Activated CD8-positive, alpha-beta memory T cell treated with anti-CD3 and anti-CD28 coated beads for 36 hours (primary cell): Measurements from ENCODE around the gene ZFP90. TPM values are rescaled to one million over a fixed set of nuclear protein-coding genes. Genes with fewer than 3 reads are reported as not detected.

Experiments
- CTCF ChIA-PET: fragments of 350-600 bp; sonication (Branson Sonifier 250); formaldehyde crosslinking; loops from one replicate; lab custom pipeline; 2021; ENCODE audit warnings: antibody characterized with exemption; lab: Charles Lee
- POLR2A ChIA-PET: fragments of 350-600 bp; sonication (Branson Sonifier 250); formaldehyde crosslinking; loops from one replicate; lab custom pipeline; 2021; ENCODE audit warnings: antibody characterized with exemption; lab: Charles Lee
- total RNA-seq, 2 experiments: library from RNA; stranded (reverse); gene quantifications; one replicate each; pipeline ENCODE4 v1.2.3, GENCODE V29; 2021

Gene ZFP90
- total RNA-seq, 2 experiments from 2014 or later = 21.2 to 23.2 TPM

DNA sequence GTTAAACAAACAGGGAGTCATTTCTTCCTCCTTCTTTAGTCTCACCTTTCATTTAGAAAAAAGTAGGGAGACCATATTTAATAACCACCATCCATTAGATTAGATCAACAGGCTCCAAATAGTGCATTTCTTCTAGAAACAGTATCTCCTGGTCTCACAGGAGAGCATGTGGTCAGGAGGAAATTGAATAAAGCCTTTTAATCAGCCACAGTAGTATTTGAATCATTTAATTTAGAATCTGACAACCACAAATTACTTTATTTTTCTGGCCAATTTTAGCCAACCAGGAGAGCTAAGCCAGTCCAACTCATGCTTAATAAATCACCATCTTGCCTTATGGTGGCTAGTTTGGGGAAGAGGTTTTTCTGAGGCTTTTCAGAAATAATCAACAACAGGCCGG is 26.3 kb upstream of the ZFP90 start:
- ChIA-PET CTCF (interaction anchor here (1.6 to 1.9 kb wide), 2 partner anchors 8 to 16 kb away, joined by 4 to 5 read pairs; no protein-coding TSS in a partner anchor), POLR2A (no interaction called here)

DNA sequence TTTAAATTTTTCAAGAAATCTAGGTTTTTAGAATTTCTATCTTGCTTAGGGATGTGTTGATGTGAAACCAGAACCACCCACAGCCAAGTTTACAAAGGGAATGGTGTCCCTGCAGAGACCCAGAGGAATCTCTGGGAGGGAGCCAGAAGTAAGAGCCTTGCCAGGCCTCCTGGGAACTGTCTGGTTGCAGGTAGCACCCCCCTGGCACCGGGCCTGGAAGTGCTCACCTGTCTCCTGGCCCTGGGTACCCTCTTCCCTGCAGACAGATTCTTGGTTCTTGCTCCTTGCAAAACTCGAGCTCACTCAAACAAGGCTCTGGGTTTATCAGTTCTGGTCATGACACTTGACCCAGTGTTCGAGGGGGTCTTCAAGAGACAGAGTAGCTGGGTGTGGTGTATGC is 24.6 kb upstream of the ZFP90 start:
- CTCF ChIA-PET = no interaction called here
- POLR2A ChIA-PET = no interaction called here

DNA sequence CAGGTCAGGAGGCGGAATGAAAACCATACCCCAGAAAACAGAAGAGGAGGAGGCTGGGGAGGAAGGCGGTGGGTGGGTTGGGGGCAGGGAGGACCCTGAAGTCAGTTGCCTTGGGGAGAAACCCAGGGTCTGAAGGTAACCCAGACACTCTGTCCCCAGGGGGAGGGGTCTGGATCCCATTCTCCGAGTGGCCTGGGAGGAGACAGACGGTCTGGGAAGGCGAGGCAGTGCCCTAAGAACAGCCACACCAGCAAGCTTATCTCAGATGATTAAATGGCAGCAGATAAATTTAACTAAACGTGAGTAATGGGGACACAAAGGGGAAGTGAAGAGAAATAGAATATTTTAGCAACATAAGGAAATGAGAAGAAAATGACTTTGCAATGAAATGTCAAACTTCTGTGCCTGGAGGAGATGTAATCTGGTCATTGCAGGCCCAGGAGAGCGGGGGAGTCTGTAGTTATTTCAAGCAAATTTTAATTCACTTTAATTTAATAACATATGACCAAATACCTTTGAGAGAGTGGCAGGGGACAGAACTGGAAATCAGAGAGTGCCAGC is 21.4 kb upstream of the ZFP90 start:
- ChIA-PET CTCF (interaction anchor here (0.7 to 2.1 kb wide), 3 partner anchors 8 to 146 kb away, joined by 3 to 9 read pairs (median 3); no protein-coding TSS in a partner anchor), POLR2A (no interaction called here)

DNA sequence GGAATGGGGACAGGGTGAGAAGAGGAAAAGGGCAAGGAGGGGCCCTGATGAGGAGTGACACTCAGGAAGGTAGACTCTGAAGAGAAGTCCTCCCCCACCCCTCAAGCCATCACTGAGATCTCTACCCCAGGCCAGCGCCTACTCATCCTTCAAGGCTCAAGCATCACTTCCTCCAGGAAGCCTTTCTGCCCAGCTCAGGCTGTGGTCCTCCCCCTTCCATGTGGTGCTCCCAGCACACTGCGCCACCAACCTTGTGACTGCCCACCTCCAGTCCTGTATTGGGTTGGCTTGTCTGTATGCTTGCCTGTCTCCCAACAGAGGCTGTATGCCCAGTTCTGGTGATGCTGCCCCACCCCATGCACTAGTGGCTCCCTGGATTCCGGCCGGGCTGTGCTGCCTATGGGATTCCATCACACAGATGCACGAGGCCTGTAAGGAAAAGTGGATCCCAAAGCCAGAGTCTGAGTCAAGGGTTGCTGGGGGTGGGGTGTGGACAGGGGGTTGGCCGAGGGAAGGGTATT is 19.8 kb upstream of the ZFP90 start:
- POLR2A ChIA-PET = no interaction called here
- CTCF ChIA-PET = interaction anchor here (0.7 to 2.3 kb wide), 5 partner anchors 8 to 162 kb away, joined by 3 to 9 read pairs (median 6); no protein-coding TSS in a partner anchor

DNA sequence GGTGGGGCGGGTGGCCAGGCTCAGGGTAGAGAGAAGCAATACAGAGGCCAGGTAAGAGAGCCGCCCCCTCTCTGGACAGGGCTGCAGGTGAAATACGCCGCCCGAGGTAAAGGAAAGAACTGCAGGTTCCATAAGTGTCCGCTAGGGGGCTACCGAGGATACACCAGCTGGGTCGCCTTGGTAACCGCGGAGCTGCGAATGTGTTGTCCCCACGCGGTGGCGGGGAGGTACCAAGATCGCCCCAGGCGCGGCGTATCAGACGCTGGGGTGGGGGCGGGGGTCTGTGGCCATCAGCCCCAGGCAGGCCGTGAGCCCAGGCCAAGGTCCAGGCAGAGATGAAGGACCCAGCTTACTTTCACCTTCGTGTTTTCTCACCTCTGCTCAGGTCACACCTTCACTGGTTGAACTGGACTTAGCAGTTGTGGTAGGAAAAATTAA is 18.4 kb upstream of the ZFP90 start:
- POLR2A ChIA-PET = interaction anchor here (0.6 kb wide), 1 partner anchor 237 kb away, joined by 3 read pairs; no protein-coding TSS in a partner anchor
- CTCF ChIA-PET = interaction anchor here (0.6 to 2.8 kb wide), 29 partner anchors 8 to 382 kb away, joined by 3 to 20 read pairs (median 4); partner anchors contain the start of genes PLA2G15 and SLC7A6

DNA sequence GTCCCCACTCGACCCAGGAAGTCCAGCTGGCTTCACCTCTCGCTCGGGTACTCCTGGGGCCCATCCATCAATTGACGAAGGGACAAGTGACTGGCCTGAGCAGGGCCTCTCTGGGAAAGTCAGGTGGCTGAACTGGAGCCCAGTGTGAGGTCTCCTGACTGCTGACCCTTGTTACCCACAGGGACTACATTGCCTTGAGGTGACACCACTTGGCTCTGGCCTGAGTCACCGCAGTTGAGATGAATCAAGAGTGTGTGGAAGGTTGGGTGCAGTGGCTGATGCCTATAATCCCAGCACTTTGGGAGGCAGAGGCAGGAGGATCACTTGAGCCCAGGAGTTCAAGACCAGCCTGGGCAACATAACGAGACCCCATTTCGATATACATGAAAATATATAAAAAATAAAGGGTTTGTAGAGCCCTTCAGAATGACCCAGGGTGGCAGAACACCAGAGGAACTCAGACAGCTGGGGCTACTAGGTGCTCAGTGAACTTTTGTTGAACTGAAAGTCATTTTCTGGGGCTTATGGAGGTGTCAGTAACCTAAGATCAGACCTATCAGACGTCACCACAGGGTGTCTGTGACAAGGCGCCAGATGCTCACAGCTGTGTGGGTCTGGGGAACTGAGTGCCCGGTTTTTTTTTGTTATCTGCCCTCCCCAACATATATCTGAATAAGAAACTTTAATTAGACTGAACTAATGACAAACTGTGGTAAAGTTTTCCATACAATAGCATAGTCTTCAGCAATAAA is 14.8 kb upstream of the ZFP90 start:
- CTCF ChIA-PET = interaction anchor here (0.9 to 1.7 kb wide), 3 partner anchors 14 to 67 kb away, joined by 3 to 6 read pairs (median 4); no protein-coding TSS in a partner anchor
- POLR2A ChIA-PET = no interaction called here

DNA sequence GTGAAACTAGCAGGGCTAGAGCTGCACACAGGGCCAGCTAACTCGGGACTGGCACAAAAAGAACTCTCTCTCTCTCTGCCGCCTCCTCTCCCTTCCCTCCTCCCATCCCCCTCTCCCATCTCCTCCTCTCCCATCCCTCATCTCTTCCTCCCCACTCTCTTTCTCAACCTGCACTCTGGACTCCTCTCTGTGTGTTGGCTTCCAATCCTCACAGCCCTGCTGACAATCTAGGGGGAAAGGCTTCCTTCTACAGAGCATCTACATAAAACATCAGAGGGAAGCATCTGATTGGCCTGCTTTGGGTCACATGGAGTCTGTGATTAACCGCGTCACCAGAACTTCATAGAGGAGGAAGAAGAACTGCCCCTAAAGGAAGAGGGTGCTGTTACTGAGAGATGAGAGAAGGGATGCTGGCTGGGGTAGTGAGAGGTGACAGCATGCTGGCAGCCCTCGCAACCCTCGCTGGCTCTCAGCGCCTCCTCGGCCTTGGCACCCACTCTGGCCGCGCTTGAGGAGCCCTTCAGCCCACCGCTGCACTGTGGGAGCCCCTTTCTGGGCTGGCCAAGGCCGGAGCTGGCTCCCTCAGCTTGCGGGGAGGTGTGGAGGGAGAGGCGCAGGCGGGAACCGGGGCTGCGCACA is 12.8 kb upstream of the ZFP90 start:
- ChIA-PET CTCF (no interaction called here), POLR2A (no interaction called here)

DNA sequence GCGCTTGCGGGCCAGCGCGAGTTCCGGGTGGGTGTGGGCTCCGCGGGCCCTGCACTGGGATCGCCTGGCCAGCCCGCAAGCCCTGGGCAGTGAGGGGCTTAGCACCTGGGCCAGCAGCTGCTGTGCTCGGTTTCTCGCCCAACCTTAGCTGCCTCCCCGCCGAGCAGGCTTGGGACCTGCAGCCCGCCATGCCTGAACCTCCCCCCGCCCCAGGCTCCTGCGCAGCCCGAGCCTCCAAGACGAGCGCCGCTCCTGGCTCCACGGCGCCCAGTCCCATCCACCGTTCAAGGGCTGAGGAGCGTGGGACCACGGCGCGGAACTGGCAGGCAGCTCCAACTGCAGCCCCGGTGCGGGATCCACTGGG is 12.3 kb upstream of the ZFP90 start:
- ChIA-PET POLR2A (interaction anchor here (0.6 kb wide), 1 partner anchor 226 kb away, joined by 3 read pairs; no protein-coding TSS in a partner anchor), CTCF (interaction anchor here (2.8 to 4.6 kb wide), 2 partner anchors 64 to 597 kb away, joined by 12 to 27 read pairs; no protein-coding TSS in a partner anchor)

DNA sequence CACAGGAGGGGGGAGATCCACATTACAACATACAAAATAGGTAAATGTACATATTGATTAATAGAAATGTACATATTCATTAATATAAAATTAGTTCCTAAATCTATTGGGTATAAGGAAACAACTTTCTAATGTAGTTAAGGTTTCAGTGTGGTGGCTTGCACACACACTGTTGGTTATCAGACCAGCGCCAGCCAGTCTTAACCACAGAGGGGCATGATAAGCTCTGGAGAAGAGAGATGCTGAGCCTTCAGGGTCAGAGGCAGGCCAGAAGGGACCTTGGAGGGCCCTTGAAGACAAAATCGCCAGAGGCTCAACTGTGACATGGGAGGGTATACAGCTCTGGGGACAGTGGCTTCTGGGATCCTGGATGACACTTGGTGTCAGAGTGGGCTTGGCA is 10.9 kb upstream of the ZFP90 start:
- ChIA-PET CTCF (interaction anchor here (0.9 to 4.6 kb wide), 17 partner anchors 8 to 602 kb away, joined by 3 to 27 read pairs (median 4); partner anchors contain the start of genes TANGO6 and ZFP90), POLR2A (interaction anchor here (0.6 kb wide), 1 partner anchor 101 kb away, joined by 3 read pairs; no protein-coding TSS in a partner anchor)

DNA sequence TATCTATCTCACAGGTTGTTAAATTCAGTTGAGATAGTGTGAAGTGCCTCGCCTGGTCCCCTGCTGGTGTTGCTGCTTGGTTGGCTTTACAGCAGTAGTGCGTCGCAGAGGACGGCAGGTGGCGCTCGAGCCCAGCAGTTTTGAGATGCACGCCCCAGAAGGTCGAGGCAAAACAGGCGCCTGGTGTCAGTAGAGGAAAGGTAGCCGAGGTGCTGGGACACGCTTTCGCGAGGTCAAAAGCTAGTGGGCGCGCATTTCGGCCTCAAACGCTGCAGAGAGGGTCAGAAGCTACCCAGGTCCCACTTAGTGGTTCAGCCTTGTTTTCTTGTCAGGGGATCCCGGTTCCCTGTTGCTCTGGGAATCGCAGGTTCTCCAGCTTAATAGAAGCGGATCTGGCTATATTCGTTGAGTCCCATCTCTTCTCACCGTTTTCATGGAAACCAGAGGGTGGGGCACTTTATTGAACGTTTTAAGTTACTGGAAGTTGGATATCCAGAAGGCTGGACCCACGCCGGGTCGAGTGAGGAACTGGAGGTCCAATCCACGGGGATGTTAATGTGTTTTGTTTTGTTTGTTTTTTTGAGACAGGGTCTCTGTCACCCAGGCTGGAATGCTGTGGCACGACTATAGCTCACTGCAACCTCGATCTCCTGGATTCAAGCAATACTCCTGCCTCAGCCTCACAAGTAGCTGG is 10.3 kb upstream of the ZFP90 start:
- POLR2A ChIA-PET = interaction anchor here (0.6 kb wide), 2 partner anchors 100 to 209 kb away, joined by 3 read pairs; no protein-coding TSS in a partner anchor

DNA sequence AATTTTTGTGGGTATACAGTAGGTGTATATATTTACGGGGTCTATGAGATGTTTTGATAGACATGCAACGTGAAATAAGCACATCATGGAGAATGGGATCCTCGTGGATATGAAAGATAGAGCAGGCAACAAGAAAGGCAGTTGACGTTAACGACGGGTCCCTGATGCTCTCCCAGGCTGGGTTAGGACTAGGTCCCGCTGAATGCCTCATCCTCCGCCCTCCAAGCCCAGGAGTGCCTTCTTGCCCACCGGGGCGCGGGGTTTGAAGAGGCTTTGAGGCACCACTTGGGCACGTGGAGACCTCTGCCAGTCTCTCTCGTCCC is 9.5 kb upstream of the ZFP90 start:
- ChIA-PET POLR2A (interaction anchor here (0.6 kb wide), 1 partner anchor 208 kb away, joined by 3 read pairs; no protein-coding TSS in a partner anchor), CTCF (interaction anchor here (0.9 to 4.6 kb wide), 7 partner anchors 9 to 594 kb away, joined by 3 to 27 read pairs (median 6); no protein-coding TSS in a partner anchor)

More for the DNA sequence above, 10.3 kb upstream of the ZFP90 start:
- CTCF ChIA-PET = interaction anchor here (0.5 to 4.6 kb wide), 22 partner anchors 8 to 670 kb away, joined by 3 to 27 read pairs (median 4); partner anchors contain the start of genes TANGO6 and ZFP90

DNA sequence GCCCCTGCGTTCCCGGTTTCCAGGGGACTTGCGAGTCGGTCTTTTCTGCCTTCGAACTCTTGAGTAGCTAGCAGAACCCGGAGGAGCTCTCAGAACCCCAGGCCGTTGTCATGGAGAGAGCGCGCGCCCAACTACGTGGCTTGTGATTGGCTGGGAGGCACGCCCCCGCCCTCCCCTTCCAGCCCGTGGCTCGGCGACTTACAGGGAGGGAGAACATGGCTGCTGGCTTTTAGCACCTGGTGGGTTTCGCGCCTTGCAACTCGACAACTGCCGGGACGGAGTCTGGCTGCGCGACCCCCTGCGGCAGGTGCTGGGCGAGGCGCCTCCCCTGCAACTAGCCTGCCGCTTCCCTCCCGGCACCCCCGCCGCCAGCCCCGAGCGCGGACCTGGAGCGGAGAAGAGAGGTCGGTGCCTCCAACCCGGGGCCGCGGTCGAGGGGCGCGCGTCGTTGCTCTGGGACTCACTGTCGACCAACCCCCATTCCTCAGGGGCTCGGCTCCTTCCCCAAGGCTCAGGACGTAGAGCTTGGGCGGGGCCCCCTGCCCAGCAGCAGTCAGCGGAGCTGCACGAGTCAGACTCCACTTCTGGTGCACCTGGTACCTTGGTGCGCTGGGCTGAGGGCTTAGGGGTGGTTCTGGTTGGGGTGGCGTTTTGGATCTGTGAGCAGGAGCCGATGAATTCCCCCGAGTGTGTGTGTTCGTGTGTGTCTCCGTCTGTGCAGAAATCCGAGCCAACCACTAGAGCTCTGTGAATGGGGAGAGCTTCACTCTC is 9.0 kb upstream of the ZFP90 start:
- CTCF ChIA-PET = interaction anchor here (0.9 to 4.6 kb wide), 5 partner anchors 9 to 112 kb away, joined by 3 to 27 read pairs (median 6); no protein-coding TSS in a partner anchor
- POLR2A ChIA-PET = no interaction called here

DNA sequence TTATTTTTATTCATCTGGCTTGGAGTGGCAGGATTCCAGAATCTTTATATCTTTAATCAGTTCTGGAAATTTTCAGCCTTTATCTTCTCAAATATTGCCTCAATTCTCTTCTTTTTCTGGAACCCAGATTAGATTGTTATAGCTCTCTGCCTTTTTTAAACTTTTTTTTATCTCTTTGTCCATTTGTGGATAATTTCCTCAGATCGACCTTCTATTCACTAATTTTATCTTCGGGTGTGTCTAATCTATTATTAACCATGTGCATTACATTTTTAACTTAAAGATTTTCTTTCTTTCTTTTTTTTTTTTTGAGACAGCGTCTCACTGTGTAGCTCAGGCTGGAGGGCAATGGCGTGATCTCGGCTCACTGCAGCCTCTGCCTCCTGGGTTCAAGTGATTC is 5.2 kb upstream of the ZFP90 start:
- ChIA-PET POLR2A (interaction anchor here (0.7 kb wide), 1 partner anchor 244 kb away, joined by 7 read pairs; no protein-coding TSS in a partner anchor), CTCF (interaction anchor here (0.6 to 4.2 kb wide), 2 partner anchors 13 to 243 kb away, joined by 3 to 17 read pairs; no protein-coding TSS in a partner anchor)

DNA sequence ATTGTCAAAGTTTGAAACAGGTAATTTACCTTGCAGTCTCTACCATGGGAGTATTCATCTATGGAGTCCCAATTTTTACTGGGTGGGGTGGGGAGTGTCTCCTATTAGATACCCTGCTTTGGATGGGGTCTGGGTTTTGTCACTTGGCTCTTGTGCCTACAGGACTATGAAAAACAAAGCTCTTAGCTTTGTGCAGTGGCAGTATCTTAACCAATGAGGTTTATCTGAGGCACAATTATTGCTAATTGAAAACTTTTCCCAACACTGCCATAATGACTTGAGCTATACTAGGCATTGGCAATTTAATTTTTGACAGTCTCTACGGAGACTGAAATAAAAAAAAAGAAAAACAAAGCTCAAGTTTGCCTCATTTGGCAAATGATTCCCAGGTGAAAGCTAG is 3.8 kb upstream of the ZFP90 start:
- ChIA-PET POLR2A (no interaction called here), CTCF (interaction anchor here (0.9 to 4.2 kb wide), 2 partner anchors 14 to 55 kb away, joined by 4 to 17 read pairs; no protein-coding TSS in a partner anchor)

DNA sequence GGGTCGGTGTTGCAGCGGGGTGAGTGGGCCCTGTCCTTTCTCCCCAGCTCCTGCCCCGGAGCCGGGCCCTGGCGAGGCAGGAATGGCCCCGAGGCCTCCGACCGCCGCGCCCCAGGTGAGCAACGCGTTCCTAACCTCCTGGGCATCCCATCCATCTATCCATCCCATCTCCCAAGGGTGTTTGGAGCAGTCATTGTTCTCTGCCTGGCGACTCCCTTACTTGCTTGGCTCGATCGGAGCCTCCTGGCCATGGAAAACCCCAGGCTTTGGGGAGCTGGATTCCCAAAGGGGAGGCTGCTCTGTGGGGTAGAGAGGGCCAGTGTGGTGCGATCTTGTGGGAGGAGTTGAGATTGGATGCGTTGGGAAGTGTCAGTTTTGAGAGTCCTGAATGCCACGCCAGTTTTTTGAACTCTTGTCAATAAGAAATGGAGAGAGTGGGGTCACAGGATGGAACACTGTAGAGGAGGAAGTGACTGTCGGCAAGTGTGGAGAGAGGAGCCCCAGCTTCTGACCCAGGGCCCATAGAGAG is 684 bp downstream of the ZFP90 start:
- CTCF ChIA-PET = interaction anchor here (0.9 to 1.7 kb wide), 3 partner anchors 11 to 51 kb away, joined by 3 to 7 read pairs (median 3); no protein-coding TSS in a partner anchor
- POLR2A ChIA-PET = interaction anchor here (0.6 kb wide), 1 partner anchor 584 kb away, joined by 3 read pairs; no protein-coding TSS in a partner anchor

DNA sequence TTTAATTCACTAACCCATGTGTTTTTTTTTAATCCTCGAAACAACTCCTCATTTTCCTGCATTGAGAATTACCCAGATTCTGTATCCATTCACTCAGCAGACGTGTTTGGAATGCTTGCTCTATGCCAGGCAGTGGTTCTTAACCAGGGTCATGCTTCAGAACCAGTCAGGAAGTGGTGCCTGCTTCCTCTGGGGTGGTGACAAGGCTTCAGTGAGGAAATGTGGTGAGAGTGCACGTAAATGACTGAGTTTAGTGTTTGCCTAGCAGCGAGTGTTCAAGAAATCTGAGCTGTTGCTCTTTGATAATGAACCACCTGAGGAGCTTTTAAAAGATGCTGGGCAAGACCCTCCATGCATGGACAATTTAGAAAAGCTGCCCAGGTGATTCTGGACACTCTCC is 9.9 kb downstream of the ZFP90 start:
- POLR2A ChIA-PET = interaction anchor here (0.6 kb wide), 1 partner anchor 172 kb away, joined by 8 read pairs; no protein-coding TSS in a partner anchor
- CTCF ChIA-PET = interaction anchor here (0.6 kb wide), 1 partner anchor 321 kb away, joined by 3 read pairs; no protein-coding TSS in a partner anchor

DNA sequence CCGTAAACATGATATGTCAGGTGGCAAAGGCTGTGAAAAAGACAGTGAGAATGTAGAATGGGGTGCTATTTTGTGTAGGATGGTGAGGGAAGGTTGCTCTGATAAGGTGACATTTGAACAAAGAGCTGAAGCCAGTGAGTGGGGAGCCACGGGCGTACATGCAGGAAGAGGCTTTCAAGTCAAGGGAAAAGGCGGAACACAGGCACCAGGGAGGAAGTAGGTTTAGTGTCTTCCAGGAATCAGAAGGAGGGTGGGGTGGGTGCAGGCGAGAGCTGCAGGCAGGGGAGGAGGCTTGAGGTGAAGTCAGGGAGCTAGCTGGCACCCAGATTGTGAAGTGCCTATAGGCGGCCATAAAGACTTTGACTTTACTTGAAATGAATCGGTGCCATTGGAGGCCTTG is 14.1 kb downstream of the ZFP90 start:
- CTCF ChIA-PET = interaction anchor here (0.6 kb wide), 1 partner anchor 11 kb away, joined by 3 read pairs; no protein-coding TSS in a partner anchor
- POLR2A ChIA-PET = no interaction called here
